IMR-90 (cell line): ENCODE results near the gene CUTA. TPM values are rescaled to one million over a fixed set of nuclear protein-coding genes. Genes with fewer than 3 reads are reported as not detected.

Experiments used
- ATAC-seq: fragments of 200-7000 bp; cut with Tn5 transposase; 2 replicates; pipeline ENCODE4 v1.9.1; 2020; ENCODE audit warnings: low read depth, mild to moderate bottlenecking, moderate library complexity
- BruUV-seq: library from RNA; stranded (reverse); fragments of 400-500 nt; replicated peaks from 2 replicates; lab custom pipeline; 2021; lab: Mats Ljungman, UMichigan
- CTCF ChIA-PET: fragments of 300-600 bp; formaldehyde crosslinking; extraction: SDS; loops from one replicate; lab custom pipeline; 2021; ENCODE audit warnings: antibody characterized with exemption; lab: Yijun Ruan, JAX
- POLR2A ChIA-PET: fragments of 300-600 bp; sonication (Branson Sonifier 250); formaldehyde crosslinking; loops from one replicate; lab custom pipeline; 2022; ENCODE audit warnings: antibody characterized with exemption; ENCODE audit not compliant: unreplicated experiment; lab: Charles Lee
- DNase-seq: peaks from one replicate; pipeline ENCODE4 v3.0.0; 2013
- H2AFZ ChIP-seq: replicated peaks from 2 replicates; pipeline ENCODE3; 2013; ENCODE audit warnings: low read length, mild to moderate bottlenecking; ENCODE audit not compliant: poor library complexity
- H2AK5ac ChIP-seq: 2 replicates; pipeline ENCODE4 v1.6.1; 2013; ENCODE audit warnings: low read depth, low read length, inconsistent platforms
- H2AK9ac ChIP-seq: replicated peaks from 2 replicates; pipeline ENCODE3; 2013; ENCODE audit warnings: mild to moderate bottlenecking, low read depth, low read length, moderate library complexity; ENCODE audit not compliant: poor library complexity
- H2BK120ac ChIP-seq: 2 replicates; pipeline ENCODE4 v1.6.1; 2013; ENCODE audit warnings: low read depth, low read length, inconsistent platforms
- H2BK15ac ChIP-seq: 3 replicates; pipeline ENCODE4 v1.6.1; 2013; ENCODE audit warnings: low read depth, low read length, inconsistent platforms
- H2BK20ac ChIP-seq: 2 replicates; pipeline ENCODE4 v1.6.1; 2013; ENCODE audit warnings: low read depth, mild to moderate bottlenecking, inconsistent platforms, low read length, moderate library complexity
- H2BK5ac ChIP-seq: 2 replicates; pipeline ENCODE4 v1.6.1; 2013; ENCODE audit warnings: mild to moderate bottlenecking, low read depth, low read length, inconsistent platforms; ENCODE audit not compliant: poor library complexity, severe bottlenecking
- H3K14ac ChIP-seq: replicated peaks from 2 replicates; pipeline ENCODE4 v1.6.1; 2013; ENCODE audit warnings: low read depth, low read length, inconsistent platforms
- H3K18ac ChIP-seq: 2 replicates; pipeline ENCODE4 v1.6.1; 2013; ENCODE audit warnings: low read depth, low read length, control low read depth
- H3K23ac ChIP-seq: 2 replicates; pipeline ENCODE4 v1.6.1; 2013; ENCODE audit warnings: low read depth, low read length, inconsistent platforms
- H3K27ac ChIP-seq: 2 replicates; pipeline ENCODE4 v1.5.1; 2013; ENCODE audit warnings: mild to moderate bottlenecking, control low read depth, low read length; ENCODE audit not compliant: insufficient read depth
- H3K27me3 ChIP-seq: 2 replicates; pipeline ENCODE4 v1.6.1; 2013; ENCODE audit warnings: low read length; ENCODE audit not compliant: control insufficient read depth, insufficient read depth
- H3K36me3 ChIP-seq: 2 replicates; pipeline ENCODE4 v1.6.1; 2013; ENCODE audit warnings: low read length, mixed read lengths; ENCODE audit not compliant: control insufficient read depth, insufficient read depth
- H3K4ac ChIP-seq: 2 replicates; pipeline ENCODE4 v1.6.1; 2013; ENCODE audit warnings: low read depth, low read length, inconsistent platforms
- H3K4me1 ChIP-seq: 2 replicates; pipeline ENCODE4 v1.6.1; 2013; ENCODE audit warnings: low read length, mixed read lengths; ENCODE audit not compliant: control insufficient read depth, insufficient read depth
- H3K4me2 ChIP-seq: 2 replicates; pipeline ENCODE4 v1.6.1; 2013; ENCODE audit warnings: low read depth, mild to moderate bottlenecking, control low read depth, low read length, moderate library complexity
- H3K4me3 ChIP-seq: 2 replicates; pipeline ENCODE4 v1.5.1; 2013; ENCODE audit warnings: low read depth, mild to moderate bottlenecking, control low read depth, low read length, moderate library complexity; ENCODE audit not compliant: insufficient read depth
- H3K56ac ChIP-seq: 2 replicates; pipeline ENCODE4 v1.6.1; 2013; ENCODE audit warnings: low read length, inconsistent platforms; ENCODE audit not compliant: insufficient read depth; ENCODE audit errors: extremely low read depth
- H3K79me1 ChIP-seq, 2 experiments: 2 replicates each; pipeline ENCODE4 v1.6.1; 2013; ENCODE audit warnings: low read length in 2 of 2, inconsistent platforms in 1 of 2, low read depth in 1 of 2
- H3K9ac ChIP-seq: 2 replicates; pipeline ENCODE4 v1.6.1; 2013; ENCODE audit warnings: low read depth, low read length, control low read depth
- H3K9me1 ChIP-seq: 2 replicates; pipeline ENCODE4 v1.6.1; 2013; ENCODE audit warnings: low read length, inconsistent platforms; ENCODE audit not compliant: insufficient read depth
- H3K9me3 ChIP-seq: 2 replicates; pipeline ENCODE4 v1.6.1; 2013; ENCODE audit warnings: low read length; ENCODE audit not compliant: control insufficient read depth, insufficient read depth
- H4K20me1 ChIP-seq: 2 replicates; pipeline ENCODE4 v1.6.1; 2013; ENCODE audit warnings: low read length, inconsistent platforms; ENCODE audit not compliant: insufficient read depth
- H4K5ac ChIP-seq: 2 replicates; pipeline ENCODE4 v1.6.1; 2013; ENCODE audit warnings: mild to moderate bottlenecking, low read depth, low read length, control low read depth
- H4K8ac ChIP-seq, 2 experiments: 2 replicates each; pipeline ENCODE4 v1.6.1; 2013; ENCODE audit warnings: low read depth in 2 of 2, low read length in 2 of 2, control low read depth in 1 of 2, inconsistent platforms in 1 of 2
- H4K91ac ChIP-seq: 2 replicates; pipeline ENCODE4 v1.6.1; 2013; ENCODE audit warnings: low read depth, low read length, inconsistent platforms; ENCODE audit not compliant: insufficient read depth
- BHLHE40 ChIP-seq: fragments of 150-350 bp; IDR thresholded peaks from 2 replicates; pipeline ENCODE4 v1.6.1; 2016; ENCODE audit warnings: mild to moderate bottlenecking, low read depth, low read length
- CEBPB ChIP-seq: IDR thresholded peaks from 2 replicates; pipeline ENCODE4 v1.6.1; 2012; ENCODE audit warnings: low read depth, low read length, improper control_type of control experiment
- CHD1 ChIP-seq: IDR thresholded peaks from 2 replicates; pipeline ENCODE4 v1.6.1; 2012; ENCODE audit warnings: low read depth, low read length, improper control_type of control experiment
- FOS ChIP-seq: fragments of 150-350 bp; IDR thresholded peaks from 2 replicates; pipeline ENCODE4 v1.6.1; 2016; ENCODE audit warnings: low read depth, low read length
- MAFK ChIP-seq: IDR thresholded peaks from 2 replicates; pipeline ENCODE4 v1.6.1; 2012; ENCODE audit warnings: low read depth, low read length, improper control_type of control experiment
- MAZ ChIP-seq: IDR thresholded peaks from 2 replicates; pipeline ENCODE4 v1.6.1; 2012; ENCODE audit warnings: low read depth, mild to moderate bottlenecking, low read length, improper control_type of control experiment, moderate library complexity, borderline replicate concordance
- MXI1 ChIP-seq: IDR thresholded peaks from 2 replicates; pipeline ENCODE4 v1.6.1; 2012; ENCODE audit warnings: low read depth, mild to moderate bottlenecking, low read length, moderate library complexity, borderline replicate concordance
- NFE2L2 ChIP-seq: fragments of 150-350 bp; IDR thresholded peaks from 2 replicates; pipeline ENCODE4 v1.6.1; 2016; ENCODE audit warnings: low read depth, mild to moderate bottlenecking, low read length
- POLR2A ChIP-seq: IDR thresholded peaks from 2 replicates; pipeline ENCODE4 v1.6.1; 2012; ENCODE audit warnings: mild to moderate bottlenecking, low read depth, low read length
- RAD21 ChIP-seq: IDR thresholded peaks from 2 replicates; pipeline ENCODE4 v1.6.1; 2012; ENCODE audit warnings: low read length, improper control_type of control experiment
- RCOR1 ChIP-seq: IDR thresholded peaks from 2 replicates; pipeline ENCODE4 v1.6.1; 2012; ENCODE audit warnings: mild to moderate bottlenecking, low read length, improper control_type of control experiment; ENCODE audit not compliant: insufficient replicate concordance
- RFX5 ChIP-seq: IDR thresholded peaks from 2 replicates; pipeline ENCODE4 v1.8.0; 2012; ENCODE audit warnings: low read depth, mild to moderate bottlenecking, low read length, moderate library complexity
- SMC3 ChIP-seq: fragments of 150-350 bp; IDR thresholded peaks from 2 replicates; pipeline ENCODE4 v1.6.1; 2016; ENCODE audit warnings: low read depth, mild to moderate bottlenecking, antibody characterized with exemption, low read length, moderate library complexity
- WGBS, 2 experiments: methylation state at CpG; one replicate each; pipeline versions ENCODE4 v1.1.5 to v1.1.7; 2013; ENCODE audit warnings: missing lambda C conversion rate in 2 of 2; ENCODE audit not compliant: insufficient read length in 1 of 2; ENCODE audit errors: extremely low coverage in 2 of 2; 5-methylcytosine and 5-hydroxymethylcytosine counted together
- dilution Hi-C: fragments of 300-500 bp; cut with HindIII; formaldehyde crosslinking; loops from one replicate; pipeline ENCODE4 v1.14.3; 2018; ENCODE audit warnings: low sequenced_read_pairs; ENCODE audit not compliant: unreplicated experiment
- in situ Hi-C: fragments of 300-500 bp; cut with MboI; formaldehyde crosslinking; loops from 3 replicates; pipeline ENCODE4 v1.14.3; 2019; ENCODE audit warnings: low sequenced_read_pairs, inconsistent platforms, mixed read lengths
- intact Hi-C: fragments of 100-400 bp; cut with micrococcal nuclease; formaldehyde crosslinking; loops from 2 replicates; pipeline ENCODE4 v1.10.0; 2022
- polyA plus RNA-seq, 3 experiments: library from polyadenylated mRNA; depleted of rRNA; stranded (reverse); fragments of >200 nt; gene quantifications; 2 replicates each; pipeline ENCODE4 v1.2.3, GENCODE V29; 2012; ENCODE audit warnings: low replicate concordance in 1 of 3
- total RNA-seq: library from RNA; depleted of rRNA; stranded (reverse); fragments of >200 nt; gene quantifications from 2 replicates; pipeline ENCODE4 v1.2.3, GENCODE V29; 2012
- TF ChIP-seq, protein P1 (sequence below): fragments of 150-350 bp; IDR thresholded peaks from 2 replicates; pipeline ENCODE4 v1.6.1; 2017; ENCODE audit warnings: mild to moderate bottlenecking, antibody characterized with exemption, low read length, low read depth
- TF ChIP-seq, protein P2 (sequence below): conservative IDR thresholded peaks from 2 replicates; pipeline ENCODE4 v1.5.1; 2012; ENCODE audit warnings: mild to moderate bottlenecking, low read depth, low read length, improper control_type of control experiment
- TF ChIP-seq, protein P3 (sequence below): fragments of 150-350 bp; IDR thresholded peaks from 2 replicates; pipeline ENCODE4 v1.6.1; 2016; ENCODE audit warnings: low read depth, mild to moderate bottlenecking, low read length, moderate library complexity, borderline replicate concordance

The CUTA gene
- total and polyA plus RNA-seq, 2 of the 4 experiments (the other 2 are of a cell fraction), result 136 to 427 TPM

DNA sequence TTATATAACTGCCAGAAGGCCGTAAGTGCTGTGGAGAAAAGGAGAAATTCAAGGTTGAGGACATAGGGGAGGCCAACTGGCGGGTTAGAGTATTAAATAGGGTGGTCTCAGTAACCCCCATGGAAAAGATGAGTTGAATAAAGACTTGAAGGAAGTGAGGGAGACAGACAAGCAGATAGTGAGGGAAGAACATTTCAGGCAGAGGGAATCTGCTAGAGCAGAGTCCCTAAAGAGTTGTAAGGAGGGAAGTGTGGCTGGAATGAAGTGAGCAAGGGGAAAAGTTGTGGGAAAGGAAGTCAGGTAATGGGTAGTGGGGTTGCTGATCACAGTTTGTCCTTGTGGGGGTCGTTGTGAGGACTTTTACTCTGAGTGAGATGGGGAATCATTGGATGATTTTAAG, 24.9 kb downstream of the CUTA start:
- Histone ChIP-seq H3K4me1 (no peaks in the 10 kb centered on the region), H4K5ac (no peak overlapping the region), H3K4ac (peak overlapping the region; percentile 3; the same call in 1 of the 2 replicates), H3K9me3 (no peaks in the 10 kb centered on the region), H3K14ac (peak overlapping the region; percentile 75; the same call in 1 of the 2 replicates), H3K9me1 (peaks cover 7% of the 10 kb centered on the region; the same call in 1 of the 2 replicates), H3K23ac (peak overlapping the region; percentile 51), H3K18ac (no peak overlapping the region), H4K8ac (peak overlapping the region in 1 of 2 experiments; percentile 70; a peak in 2 of 4 replicates), H2BK20ac (no peak overlapping the region), H3K27ac (no peak overlapping the region), H4K20me1 (no peaks in the 10 kb centered on the region; the same call in 1 of the 2 replicates), H4K91ac (no peak overlapping the region), H3K56ac (0 out of 2 replicates have a peak overlapping the region, but pooled peaks have one; percentile 91), H2BK5ac (peak overlapping the region; percentile 35), H2AK9ac (no peak overlapping the region), H2BK120ac (no peak overlapping the region), H3K4me3 (peak overlapping the region; percentile 7; the same call in 1 of the 2 replicates), H3K4me2 (peak overlapping the region; percentile 95), H2BK15ac (no peak overlapping the region), H3K27me3 (no peaks in the 10 kb centered on the region), H3K79me1 (peaks cover 7 to 12% of the 10 kb centered on the region in 2 experiments; a peak in 3 of 4 replicates), H2AFZ (peak overlapping the region; percentile 78), H3K9ac (peak overlapping the region; percentile 89; the same call in 1 of the 2 replicates), H2AK5ac (no peak overlapping the region), H3K36me3 (peaks cover under 1% of the 10 kb centered on the region; the same call in 1 of the 2 replicates)
- dilution Hi-C loops, result no loop called here
- ChIA-PET CTCF (no interaction called here), POLR2A (no interaction called here)
- 14% methylated on average over 1 of the region's 3 CpGs; no CpG with 5 or more reads in 1 of the 2 experiments for WGBS, 2 experiments
- intact Hi-C loops, result no loop called here
- BruUV-seq, result no TSS peak
- ATAC-seq (no peak), DNase-seq (no peak)
- TF ChIP-seq MAZ (no peak), RCOR1 (no peak), POLR2A (no peak), BHLHE40 (no peak), NFE2L2 (no peak), CHD1 (no peak), RFX5 (no peak), FOS (no peak), SMC3 (no peak), CEBPB (no peak), MAFK (no peak), MXI1 (no peak), RAD21 (no peak)
- TF ChIP-seq, protein P1, sequence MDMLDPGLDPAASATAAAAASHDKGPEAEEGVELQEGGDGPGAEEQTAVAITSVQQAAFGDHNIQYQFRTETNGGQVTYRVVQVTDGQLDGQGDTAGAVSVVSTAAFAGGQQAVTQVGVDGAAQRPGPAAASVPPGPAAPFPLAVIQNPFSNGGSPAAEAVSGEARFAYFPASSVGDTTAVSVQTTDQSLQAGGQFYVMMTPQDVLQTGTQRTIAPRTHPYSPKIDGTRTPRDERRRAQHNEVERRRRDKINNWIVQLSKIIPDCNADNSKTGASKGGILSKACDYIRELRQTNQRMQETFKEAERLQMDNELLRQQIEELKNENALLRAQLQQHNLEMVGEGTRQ, result no peak
- TF ChIP-seq, protein P2, sequence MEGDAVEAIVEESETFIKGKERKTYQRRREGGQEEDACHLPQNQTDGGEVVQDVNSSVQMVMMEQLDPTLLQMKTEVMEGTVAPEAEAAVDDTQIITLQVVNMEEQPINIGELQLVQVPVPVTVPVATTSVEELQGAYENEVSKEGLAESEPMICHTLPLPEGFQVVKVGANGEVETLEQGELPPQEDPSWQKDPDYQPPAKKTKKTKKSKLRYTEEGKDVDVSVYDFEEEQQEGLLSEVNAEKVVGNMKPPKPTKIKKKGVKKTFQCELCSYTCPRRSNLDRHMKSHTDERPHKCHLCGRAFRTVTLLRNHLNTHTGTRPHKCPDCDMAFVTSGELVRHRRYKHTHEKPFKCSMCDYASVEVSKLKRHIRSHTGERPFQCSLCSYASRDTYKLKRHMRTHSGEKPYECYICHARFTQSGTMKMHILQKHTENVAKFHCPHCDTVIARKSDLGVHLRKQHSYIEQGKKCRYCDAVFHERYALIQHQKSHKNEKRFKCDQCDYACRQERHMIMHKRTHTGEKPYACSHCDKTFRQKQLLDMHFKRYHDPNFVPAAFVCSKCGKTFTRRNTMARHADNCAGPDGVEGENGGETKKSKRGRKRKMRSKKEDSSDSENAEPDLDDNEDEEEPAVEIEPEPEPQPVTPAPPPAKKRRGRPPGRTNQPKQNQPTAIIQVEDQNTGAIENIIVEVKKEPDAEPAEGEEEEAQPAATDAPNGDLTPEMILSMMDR, result no peak
- TF ChIP-seq, protein P3, sequence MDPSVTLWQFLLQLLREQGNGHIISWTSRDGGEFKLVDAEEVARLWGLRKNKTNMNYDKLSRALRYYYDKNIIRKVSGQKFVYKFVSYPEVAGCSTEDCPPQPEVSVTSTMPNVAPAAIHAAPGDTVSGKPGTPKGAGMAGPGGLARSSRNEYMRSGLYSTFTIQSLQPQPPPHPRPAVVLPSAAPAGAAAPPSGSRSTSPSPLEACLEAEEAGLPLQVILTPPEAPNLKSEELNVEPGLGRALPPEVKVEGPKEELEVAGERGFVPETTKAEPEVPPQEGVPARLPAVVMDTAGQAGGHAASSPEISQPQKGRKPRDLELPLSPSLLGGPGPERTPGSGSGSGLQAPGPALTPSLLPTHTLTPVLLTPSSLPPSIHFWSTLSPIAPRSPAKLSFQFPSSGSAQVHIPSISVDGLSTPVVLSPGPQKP, result no peak
- in situ Hi-C loops, result no loop called here
